Left renal pelvis (tissue), 4 donors: ENCODE results near the gene MYH15. TPM values are rescaled to one million over a fixed set of nuclear protein-coding genes. Genes with fewer than 3 reads are reported as not detected.

ENCODE experiments used
- DNase-seq, 4 donors: peaks; one replicate each; pipeline ENCODE4 v3.0.0-alpha.2; 2013; ENCODE audit warnings: low read depth in 4 of 4, low spot score in 3 of 4
- polyA plus RNA-seq, 4 donors: library from polyadenylated mRNA; unstranded; fragments of 120-200 nt; gene quantifications; one replicate each; pipeline ENCODE4 v1.2.1, GENCODE V29; 2013; ENCODE audit not compliant: insufficient read length in 4 of 4

The MYH15 gene
- polyA plus RNA-seq, 4 donors = 0.26 to 0.49 (median 0.30) TPM

DNA sequence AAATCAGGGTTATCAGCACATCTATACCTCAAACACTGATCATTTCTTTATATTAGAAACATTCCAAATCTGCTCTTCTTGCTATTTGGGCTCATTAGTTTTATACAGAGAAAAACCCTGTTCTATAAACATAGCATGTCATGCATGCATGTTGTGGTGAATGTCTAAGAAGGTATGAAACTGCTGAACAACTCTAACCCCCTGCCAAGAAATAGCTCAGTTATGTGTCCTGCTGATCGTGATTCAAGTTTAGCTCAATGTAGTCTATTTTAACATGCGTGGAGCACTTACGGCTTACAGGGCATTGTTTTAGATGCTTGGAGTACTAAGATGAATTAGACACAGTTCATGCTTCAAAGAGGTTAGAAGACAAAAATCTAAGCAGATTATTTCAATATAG, 35.8 kb downstream of the MYH15 start:
- no peak for DNase-seq

DNA sequence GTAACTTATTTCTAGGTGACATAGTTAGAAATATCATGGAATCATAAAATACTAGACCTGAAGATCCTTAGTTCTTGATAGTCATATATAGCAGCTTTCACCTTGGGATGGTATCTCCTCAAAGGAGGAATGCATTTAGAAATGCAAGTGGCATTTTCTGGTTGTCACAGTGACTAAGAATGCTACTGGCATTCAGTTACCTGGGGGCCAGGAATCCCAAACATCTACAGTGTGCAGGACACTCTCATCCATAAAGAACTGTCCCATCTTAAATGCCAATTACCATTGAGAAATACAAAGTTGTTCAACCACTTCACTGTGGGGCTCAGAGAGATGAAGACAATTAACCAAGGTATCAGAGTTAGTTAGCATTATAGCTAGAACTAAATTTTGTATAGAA, 36.7 kb downstream of the MYH15 start:
- DNase-seq = no peak

DNA sequence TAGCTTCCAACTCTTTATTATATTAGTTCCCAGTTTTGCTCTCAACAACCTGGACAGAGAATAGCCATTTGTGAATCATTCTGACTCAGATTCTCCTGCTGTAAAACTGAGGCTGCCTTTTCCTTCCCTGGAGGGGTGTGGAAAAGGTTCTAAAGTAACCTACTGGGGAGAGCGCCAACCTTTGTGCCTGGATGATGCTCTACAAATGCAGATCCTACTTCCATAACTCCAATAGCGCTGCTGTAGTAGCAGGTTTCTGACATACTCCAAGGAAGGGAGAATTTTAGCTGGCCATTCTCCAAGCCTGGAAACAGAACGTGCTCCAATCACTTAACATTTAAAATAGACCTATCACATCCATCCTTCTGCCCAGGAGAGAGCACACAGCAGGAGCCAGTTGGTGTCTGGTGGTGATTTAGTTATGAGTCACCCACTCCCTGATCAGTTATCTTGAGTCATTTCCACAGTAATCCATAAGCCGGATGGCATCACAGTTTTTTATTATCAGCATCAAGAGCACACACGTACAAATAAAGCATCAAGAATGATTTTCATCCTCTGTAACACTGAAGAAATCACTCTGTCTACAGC, 38.3 kb downstream of the MYH15 start:
- no peak for DNase-seq

DNA sequence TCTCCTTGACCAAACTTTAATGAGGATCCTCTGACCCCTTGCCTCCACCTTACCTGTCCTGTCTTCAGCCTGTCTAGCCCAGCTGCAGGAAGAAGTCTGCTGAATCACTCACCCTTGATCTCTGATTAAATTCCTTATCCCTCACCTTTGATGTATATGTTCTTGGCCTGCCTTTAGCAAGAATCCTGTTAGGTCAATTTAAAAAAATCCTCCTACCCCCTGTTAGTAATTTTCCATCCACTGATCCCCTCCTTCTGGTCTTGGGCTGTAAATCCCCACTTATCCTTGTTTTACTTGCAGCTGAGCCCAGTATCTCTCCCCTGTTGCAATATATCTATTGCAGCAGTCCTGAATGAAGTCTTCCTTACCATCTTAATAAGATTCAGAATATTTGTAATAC, 39.0 kb downstream of the MYH15 start:
- no peak for DNase-seq

DNA sequence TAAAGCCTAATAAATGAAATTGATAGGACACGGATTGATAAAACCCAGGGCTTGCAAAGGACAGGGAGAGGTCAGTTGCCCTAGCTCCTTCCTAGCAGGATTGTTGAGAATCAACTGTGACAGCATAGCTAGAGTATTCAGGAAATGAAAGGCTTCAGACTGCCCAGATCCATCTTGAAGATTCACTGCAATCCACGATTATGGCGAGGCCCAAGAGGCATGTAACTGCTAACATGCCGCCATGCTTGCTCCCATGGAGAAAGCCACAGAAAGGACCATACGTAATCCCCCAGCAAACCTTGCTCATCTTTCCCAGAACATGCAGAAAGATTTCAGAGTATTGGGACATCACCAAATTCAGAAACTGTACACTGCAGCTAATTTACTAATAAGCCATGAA, 41.3 kb downstream of the MYH15 start:
- no peak for DNase-seq

DNA sequence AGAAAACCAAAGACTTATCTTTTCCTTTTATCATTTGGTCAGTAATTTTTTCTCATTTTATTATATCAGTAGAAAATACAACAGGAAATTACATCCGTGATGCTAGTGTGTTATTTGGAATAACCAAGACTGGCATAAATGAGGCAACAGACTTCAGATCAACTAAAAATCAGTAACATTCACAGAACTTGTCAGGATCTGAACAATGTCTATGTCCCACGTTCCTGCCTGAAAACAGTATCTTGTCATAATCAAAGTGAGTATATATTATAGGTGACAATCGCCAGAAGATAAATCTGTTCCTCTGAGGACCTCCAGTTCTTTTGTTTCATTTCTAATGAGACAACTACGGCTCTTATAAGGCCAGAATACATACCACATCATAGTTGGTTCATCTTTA, 41.8 kb downstream of the MYH15 start:
- no peak for DNase-seq

DNA sequence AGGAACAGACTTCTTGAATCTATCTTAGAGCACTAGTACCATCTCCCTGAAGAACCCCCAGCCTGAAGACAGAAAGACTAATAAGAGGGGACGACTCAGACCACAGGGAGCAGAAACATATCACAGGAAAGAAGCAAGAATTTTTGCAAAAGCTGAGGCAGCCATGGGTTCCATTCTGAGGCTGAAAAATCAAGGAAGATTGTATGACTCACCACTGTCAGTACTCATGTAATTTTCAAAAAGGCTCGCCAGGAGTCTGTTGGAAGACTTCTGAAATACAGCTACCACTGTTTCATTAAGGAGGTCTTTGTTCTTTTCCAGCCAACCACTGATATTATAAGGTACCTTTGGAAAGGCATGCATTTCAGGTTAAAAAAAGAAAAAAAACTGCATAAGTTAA, 47.5 kb downstream of the MYH15 start:
- no peak for DNase-seq

DNA sequence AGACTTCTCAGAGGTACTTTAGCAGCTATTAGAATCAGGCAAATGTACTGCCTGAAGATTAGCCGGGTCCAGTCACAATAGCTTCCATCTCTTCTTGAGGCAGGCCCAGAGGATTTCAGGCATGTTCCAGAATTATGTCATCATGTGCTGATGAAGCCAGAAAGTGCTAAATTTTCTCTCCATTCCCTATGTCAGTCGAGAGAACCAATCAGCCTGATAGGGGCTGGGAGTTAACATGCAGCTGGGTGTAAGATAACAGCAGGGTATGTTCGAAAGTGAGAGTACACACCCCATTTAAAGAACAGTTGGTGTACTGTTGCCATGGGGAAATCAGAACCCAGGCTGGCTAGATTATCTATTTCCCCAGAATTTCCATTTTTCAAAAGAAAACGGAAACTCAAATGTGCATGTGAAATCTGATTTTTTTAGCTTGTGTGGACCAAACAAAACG, 48.7 kb downstream of the MYH15 start:
- DNase-seq = no peak

DNA sequence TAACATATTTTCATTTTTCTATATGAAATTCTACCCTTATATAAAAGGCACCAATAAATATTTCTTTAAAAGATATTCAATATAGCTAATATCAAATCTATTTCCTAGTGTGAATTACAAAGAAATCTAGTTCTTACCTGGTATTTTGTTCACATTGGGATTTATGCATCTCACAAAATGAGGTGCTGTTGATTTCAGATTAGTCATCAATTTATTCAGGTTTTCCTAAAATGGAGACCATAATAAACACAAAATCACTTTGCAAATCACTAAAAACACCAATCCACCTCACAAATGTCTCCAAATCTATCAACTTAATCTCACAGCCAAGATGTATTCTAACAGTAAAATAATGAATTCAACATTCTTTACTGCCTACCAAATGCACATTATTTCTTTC, 51.2 kb downstream of the MYH15 start:
- DNase-seq = no peak

DNA sequence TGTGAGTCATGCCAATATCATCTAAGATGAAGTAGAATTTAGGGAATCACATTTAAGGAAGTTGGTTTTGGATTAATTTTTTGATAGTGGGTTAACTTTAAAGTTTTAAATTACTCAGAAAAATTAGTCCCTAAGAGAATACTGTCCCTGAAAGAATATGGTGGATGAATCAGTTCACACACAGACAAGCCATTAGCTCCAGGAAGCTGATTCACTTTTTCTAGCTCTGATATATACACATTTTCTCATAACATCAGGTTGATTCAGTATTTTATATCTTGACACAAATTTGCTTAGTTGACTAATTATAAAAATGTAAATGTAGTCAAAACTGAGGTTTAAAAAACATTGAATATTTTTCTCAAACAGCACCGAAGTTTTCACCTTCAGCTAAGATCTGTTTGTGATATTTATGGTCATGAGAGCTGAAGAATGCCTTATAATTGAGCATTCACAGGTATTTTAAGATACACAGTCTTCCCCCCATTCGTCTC, 55.1 kb downstream of the MYH15 start:
- DNase-seq = no peak

DNA sequence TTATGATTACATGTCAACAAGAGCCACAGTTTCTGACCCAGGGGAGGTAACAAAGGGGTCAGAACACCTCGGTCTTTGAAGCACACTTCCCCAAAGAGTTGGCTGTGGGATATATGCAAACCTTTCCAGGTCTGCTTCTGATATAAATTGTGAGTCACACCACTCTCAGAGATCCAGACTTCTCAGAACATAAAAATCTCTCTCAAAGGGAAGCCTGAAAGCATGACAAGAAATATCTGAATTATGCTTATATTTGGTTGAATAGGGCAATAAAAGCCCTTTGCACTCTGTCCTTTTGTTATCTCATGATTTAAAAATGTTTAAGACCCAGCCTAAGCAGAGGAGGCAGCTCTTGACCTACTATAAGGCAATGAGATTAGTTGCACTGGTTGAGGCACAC, 56.8 kb downstream of the MYH15 start:
- DNase-seq = no peak

DNA sequence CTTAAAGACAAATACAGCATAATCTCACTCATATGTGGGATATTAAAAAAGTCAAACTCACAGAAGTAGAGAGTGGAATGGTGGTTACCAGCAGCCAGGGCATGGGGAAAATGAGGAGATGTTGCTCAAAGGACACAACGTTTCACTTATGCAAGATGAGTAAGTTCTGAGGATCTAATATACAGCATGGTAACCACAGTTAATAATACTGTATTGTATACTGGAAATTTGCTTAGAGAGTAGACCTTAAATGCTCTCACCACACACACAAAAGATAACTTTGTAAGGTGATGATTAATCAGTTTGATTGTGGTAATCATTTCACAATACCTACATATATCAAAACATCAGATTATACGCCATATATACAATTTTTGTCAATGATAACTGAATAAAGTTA, 60.0 kb downstream of the MYH15 start:
- no peak for DNase-seq

DNA sequence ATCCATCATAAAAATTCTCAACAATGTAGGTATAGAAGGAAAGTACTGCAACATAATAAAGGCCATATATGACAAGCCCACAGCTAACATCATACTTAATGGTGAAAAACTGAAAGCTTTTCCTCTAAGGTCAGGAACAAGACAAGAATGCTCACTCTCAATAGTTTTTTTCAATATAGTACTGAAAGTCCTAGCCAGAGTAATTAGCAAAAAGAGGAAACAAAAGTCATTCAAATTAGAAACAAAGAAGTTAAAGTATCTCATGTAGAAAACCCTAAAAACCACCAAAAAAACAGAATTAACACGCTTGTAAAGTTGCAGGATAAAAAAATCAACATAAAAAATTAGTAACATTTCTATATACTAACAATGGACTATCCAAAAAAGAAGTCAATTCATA, 61.8 kb downstream of the MYH15 start:
- DNase-seq = no peak

DNA sequence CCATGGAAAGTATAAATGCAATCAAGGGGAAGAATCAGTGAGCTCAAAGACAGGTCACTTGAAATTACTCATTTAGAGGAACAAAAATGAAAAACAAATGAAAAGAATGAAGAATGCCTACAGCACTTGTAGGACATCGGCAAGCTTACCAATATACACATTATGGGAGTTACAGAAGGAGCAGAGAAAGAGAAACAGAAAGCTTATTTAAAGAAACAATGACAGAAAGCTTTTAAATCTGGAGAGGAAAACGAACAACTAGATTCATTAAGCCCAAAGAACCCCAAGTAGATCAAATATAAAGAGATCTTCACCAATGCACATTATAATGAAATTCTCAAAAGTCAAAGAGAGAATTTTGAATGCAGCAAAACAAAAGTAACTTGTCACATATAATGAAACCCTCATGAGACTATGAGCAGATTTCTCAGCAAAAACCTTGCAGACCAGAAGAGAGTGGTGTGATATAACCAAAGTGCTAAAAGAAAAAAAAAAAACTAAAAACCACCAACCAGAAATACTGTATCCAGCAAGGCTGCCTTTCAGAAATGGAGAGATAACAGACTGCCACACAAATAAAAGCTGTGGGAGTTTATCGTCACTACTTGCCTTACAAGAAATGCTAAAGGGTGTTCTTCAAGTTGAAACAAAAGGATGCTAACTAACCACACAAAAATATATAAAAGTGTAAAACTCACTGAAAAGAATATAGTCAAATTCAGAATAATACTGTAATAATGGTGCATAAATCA, 63.1 kb downstream of the MYH15 start:
- DNase-seq = no peak

DNA sequence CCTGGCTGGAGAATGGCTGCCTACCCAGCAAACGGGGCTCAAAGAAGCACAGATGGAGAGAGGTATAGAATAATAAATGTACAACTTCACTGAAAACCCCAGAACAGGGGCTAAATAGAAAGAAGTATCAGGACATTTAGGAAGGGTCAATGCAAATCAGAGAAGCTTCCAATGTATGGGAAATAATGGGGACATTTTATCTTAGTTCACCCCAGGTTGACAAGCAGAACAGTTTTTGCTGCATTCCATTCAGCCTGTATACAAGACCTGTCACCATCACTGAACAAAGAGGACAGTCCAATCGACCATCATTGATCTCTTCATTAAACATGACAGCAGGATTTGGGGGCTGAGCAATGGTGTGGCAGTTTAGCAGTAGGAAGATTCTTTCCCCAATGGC, 68.1 kb downstream of the MYH15 start:
- DNase-seq = no peak

DNA sequence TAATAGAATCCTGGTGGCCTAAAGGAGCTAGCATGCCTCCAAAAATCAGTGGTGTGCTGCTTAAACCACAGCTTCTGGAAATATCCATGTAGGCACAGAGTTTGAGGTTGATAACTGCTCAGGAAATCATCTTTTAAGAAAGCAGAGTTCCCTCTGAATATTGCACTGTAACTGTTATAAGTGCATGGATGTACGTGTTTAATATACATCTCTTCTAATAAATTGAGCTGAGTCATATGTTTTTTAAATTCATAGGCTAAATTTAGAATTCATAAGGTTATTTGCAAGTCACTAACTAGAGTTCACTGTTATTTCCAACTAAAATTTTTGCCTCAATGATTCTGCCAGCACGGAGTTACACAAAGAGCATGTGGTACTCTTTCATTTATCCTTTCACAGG, 68.9 kb downstream of the MYH15 start:
- DNase-seq = no peak

DNA sequence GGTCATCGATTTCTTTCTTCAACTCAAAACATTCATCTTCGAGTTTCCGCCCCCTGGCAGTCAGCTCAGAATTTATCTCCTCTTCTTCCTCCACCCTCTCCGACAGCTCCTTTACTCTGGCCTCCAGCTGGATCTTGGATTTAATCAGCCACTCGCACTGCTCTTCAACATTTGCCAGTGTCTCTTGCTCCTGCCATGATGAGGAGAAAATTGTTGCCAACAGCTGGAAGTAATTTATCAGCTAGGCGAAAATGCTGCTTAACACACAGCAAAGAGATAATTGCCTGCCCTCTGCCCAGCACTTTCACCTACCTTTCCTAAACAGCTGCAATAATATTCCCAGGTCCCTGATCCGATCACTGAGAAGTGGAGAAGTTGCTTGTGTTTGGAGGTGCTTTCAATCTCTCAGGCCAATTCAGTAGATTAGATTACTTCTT, 69.3 kb downstream of the MYH15 start:
- peak in 1 of 4 donors; percentile 5 for DNase-seq

DNA sequence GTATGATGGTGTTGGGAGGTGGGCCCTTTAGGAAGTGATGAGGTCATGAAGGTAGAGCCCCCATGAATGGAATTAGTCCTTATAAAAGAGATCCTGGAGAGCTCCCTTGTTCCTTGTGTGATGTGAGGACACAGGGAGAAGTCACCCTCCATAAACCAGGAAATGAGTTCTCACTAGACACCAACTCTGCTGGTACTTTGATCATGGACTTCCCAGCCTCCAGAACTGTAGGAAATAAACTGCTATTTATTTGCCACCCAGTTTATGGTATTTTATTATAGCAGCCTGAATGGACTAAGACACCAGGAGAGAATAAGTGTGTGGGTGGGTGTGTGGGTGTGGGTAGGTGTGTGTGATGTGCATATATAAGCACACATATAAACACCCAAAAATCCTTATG, 71.9 kb downstream of the MYH15 start:
- no peak for DNase-seq

DNA sequence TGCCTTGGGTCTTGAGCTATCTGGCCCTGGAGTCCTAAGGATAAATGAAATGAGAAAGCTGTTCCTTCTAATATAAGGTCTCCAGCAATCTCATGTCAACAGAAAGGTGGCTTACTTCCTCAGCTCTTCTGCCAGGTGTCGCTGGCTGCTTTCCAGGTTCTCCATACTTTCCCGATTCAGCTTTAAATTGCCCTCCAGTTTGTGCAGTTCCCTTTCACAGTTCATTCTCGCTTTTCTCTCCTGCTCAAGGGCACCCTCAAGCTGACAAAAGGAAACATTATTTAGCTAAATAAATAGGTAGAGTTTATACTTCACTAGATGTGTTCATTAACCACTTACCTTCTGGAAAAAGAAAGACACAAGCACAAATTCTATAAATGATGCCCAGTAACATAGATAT, 73.0 kb downstream of the MYH15 start:
- DNase-seq = no peak

DNA sequence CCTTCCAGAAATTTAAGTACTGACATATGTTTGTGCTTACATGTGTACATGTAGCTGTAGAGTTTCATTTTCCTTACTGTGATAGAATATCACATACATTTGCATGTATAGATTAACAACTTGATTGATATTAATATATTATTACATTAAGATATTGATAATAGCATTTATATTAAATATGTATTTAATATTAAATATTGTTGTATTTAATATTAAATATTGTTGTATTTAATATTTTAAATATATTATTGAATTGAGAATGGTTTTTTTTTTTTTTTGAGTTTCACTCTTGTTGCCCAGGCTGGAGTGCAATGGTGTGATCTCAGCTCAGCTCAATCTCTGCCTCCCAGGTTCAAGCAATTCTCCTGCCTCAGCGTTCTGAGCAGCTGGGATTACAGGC, 76.5 kb downstream of the MYH15 start:
- no peak for DNase-seq

DNA sequence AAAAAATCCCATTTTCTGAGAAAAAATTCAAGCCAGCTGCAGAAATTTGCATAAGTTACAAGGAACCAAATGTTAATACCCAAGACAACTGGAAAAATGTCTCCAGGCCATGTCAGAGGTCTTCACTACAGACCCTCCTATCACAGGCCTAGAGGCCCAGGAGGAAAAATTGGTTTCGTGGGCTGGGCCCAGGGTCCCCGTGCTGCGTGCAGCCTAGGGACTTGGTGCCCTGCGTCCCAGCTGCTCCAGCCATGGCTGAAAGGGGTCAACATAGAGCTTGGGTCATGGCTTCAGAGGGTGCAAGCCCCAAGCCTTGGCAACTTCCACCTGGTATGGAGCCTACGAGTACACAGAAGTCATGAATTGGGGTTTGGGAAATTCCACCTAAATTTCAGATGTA, 78.0 kb downstream of the MYH15 start:
- no peak for DNase-seq

DNA sequence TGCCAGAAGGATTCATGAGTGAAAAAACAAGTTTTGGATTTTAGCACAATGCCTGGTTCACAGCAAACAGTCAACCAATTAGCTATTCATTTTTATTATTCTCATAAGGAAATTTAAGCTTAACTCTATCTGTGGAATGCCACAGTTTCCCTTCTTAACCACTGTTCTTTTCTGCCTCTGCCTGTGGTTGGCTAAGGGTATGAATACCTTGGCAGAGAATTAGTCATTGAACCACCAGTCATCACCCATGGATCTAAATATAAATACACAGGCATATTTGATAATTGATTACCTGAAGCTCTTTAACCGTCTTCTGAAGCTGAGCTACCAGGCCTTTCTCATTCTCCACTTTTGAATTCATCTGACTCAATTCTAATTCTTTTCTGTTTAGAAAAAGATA, 79.9 kb downstream of the MYH15 start:
- no peak for DNase-seq
